Coronary artery (tissue), 2 donors: Measurements from ENCODE around the gene RNF213.

ENCODE experiments used
- DNase-seq: peaks from one replicate; pipeline ENCODE4 v3.0.0-alpha.2; 2017; ENCODE audit warnings: low spot score
- H3K27ac ChIP-seq, 2 donors: fragments of 200-600 bp; sonication (generic); one replicate each; pipeline ENCODE4 v1.5.1; 2016 to 2019
- H3K4me3 ChIP-seq: fragments of 200-600 bp; sonication (generic); 2 replicates; pipeline ENCODE4 v1.5.1; 2016; ENCODE audit warnings: mild to moderate bottlenecking, moderate library complexity
- TF ChIP-seq, protein P1 (sequence below): fragments of 200-600 bp; sonication (generic); IDR thresholded peaks from one replicate; pipeline ENCODE4 v1.5.1; 2019; ENCODE audit warnings: antibody characterized with exemption

The RNF213 gene

DNA sequence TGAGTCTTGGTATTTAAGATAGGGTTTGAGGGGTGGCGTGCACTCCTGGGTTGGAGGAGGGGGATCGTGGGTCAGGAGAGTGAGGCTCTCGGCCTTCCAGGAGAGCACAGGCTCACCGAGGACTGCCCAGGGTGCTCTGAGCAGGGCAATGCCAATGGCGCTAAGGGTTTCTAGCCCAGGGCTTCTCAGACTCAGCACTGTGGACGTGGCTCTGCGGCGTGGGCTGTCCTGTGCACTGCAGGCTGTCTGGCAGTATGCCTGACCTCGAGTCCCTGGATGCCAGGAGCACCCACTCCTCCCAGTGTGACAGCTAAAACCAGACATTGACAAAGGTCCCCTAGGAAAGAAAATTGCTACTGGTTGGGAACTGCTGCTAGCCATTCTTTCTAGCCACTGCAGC, 117.1 kb downstream of the RNF213 start:
- Histone ChIP-seq H3K4me3 (no peak overlapping the region), H3K27ac (no peak overlapping the region)
- no peak for DNase-seq
- TF ChIP-seq, protein P1, sequence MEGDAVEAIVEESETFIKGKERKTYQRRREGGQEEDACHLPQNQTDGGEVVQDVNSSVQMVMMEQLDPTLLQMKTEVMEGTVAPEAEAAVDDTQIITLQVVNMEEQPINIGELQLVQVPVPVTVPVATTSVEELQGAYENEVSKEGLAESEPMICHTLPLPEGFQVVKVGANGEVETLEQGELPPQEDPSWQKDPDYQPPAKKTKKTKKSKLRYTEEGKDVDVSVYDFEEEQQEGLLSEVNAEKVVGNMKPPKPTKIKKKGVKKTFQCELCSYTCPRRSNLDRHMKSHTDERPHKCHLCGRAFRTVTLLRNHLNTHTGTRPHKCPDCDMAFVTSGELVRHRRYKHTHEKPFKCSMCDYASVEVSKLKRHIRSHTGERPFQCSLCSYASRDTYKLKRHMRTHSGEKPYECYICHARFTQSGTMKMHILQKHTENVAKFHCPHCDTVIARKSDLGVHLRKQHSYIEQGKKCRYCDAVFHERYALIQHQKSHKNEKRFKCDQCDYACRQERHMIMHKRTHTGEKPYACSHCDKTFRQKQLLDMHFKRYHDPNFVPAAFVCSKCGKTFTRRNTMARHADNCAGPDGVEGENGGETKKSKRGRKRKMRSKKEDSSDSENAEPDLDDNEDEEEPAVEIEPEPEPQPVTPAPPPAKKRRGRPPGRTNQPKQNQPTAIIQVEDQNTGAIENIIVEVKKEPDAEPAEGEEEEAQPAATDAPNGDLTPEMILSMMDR: no peak

DNA sequence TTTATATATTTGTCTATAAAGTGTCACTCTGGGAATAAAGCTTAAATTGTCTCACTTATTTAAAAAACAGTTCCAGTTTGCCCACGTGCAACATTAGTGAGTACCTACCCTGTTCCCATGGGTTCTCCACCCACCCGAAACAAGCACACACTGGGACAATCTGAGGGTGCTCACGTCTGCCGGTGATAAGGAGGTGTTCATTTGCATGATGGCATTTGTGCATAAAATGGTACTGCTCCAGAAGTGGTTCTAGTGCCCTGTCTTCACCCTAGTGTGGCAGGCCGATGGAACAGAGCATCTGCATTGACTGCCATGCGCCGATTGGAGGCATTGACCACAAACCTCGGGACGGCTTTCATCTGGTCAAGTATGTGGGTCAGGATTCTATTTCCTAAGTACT, 118.7 kb downstream of the RNF213 start:
- no peak overlapping the region for H3K27ac ChIP-seq
- H3K4me3 ChIP-seq: no peak overlapping the region
- no peak for DNase-seq
- TF ChIP-seq, protein P1: no peak

DNA sequence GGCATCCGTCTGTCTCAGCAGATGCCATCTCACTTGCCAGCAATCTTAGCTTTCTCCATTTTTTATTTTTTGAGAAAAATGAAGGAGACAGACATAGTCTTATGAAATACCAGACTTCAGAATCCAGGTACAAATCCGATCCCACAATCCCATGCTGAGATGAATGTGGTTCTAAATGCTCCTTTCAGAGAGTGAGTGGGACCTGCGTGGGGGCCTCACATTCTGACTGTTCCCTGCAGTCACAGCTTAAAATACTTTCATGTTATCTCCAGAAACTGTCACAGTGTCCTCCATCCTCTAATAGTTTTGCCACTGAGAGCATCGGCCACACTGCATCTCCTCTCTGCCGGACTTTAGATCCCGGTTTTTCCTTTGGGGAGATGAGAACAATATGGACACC, 119.4 kb downstream of the RNF213 start:
- Histone ChIP-seq H3K4me3 (no peak overlapping the region), H3K27ac (no peak overlapping the region)
- DNase-seq: no peak
- TF ChIP-seq, protein P1: no peak

DNA sequence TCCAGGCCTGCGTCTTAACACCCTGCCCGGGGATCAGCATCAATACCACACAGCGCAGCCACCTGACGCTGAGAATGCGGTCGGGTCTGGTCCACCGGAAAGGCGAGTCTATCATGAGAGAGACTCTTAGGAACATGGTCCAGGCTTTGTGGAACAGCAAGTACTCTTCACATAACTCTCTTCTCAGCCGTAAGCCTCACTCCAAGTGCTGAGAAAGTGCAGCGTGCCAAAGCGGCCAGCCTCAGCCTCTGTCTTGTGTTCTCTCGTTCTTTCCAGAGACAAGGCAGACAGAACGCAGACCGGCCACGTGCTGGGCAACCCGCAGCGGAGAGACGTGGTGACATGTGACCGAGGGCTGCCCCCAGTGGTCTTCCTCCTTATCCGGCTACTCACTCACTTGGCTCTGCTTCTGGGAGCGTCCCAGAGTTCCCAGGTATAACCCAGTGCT, 119.9 kb downstream of the RNF213 start:
- no peak overlapping the region for H3K27ac ChIP-seq
- DNase-seq: no peak
- TF ChIP-seq, protein P1: no peak
- no peak overlapping the region for H3K4me3 ChIP-seq

DNA sequence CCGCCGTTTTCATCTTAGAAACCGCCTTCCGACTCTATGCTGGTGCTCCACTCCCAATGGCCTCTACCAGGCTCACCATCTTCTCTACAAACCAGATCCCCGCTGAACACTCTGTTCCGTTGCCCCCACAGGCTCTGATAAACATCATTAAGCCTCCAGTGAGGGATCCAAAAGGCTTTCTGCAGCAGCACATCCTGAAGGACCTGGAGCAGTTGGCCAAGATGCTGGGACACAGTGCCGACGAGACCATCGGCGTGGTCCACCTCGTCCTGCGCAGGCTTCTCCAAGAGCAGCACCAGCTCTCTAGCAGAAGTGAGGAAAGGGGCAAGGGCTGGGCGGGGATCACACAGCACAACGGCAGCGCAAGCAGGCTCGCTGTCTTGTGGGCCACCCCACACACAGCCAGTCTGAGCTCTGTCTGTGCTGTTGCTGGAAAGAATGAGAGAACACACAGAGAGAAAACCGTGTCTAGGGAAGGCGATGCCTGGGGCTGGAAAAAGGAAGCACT, 120.8 kb downstream of the RNF213 start:
- H3K27ac ChIP-seq: no peak overlapping the region
- H3K4me3 ChIP-seq: no peak overlapping the region
- no peak for DNase-seq
- TF ChIP-seq, protein P1: no peak

DNA sequence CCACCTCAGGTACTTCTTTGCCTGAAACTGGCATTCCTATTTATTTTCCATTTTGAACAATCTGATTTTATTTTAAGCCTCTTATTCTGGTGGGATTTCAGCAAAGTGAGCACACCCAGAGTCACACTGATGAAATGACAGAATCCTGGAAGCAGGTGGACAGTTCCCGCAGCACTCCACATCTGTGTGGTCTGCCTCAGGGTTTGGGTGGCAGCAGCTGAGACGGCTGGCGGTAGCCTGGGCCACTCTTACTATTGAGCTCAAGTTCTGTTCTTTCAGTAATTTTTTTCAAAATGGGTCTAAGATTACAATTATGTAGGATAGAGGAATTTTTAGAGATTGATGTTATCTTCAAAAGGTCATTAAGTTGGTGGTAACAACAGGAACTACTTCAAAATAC, 121.8 kb downstream of the RNF213 start:
- H3K27ac ChIP-seq: no peak overlapping the region
- TF ChIP-seq, protein P1: no peak
- no peak for DNase-seq

DNA sequence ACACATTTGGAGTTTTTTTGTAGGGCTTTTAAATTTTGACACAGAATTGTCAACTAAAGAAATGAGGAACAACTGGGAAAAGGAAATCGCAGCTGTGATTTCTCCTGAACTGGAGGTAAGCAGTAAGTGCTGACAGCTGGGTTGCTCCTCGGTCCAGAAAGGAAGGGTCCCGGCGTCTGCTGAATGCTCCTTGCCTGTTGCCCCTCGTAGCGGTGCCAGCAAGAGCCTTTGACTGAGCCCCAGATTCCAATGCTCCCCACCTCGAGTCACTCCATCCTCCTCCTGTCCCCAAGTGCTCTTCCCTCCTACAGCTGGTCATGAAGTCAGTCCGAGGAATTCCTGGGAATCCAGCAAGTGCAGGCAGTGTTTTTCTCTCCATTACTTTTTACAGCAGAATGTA, 122.3 kb downstream of the RNF213 start:
- H3K4me3 ChIP-seq: no peak overlapping the region
- TF ChIP-seq, protein P1: no peak
- no peak for DNase-seq

More for the DNA sequence above, 121.8 kb downstream of the RNF213 start:
- H3K4me3 ChIP-seq: no peak overlapping the region

More for the DNA sequence above, 122.3 kb downstream of the RNF213 start:
- no peak overlapping the region for H3K27ac ChIP-seq
